ENCODE results near the gene SERPIND1. TPM values are rescaled to one million over a fixed set of nuclear protein-coding genes. Genes with fewer than 3 reads are reported as not detected.

The SERPIND1 gene
- total RNA-seq, 1 donor from 2014 or later = not detected

DNA sequence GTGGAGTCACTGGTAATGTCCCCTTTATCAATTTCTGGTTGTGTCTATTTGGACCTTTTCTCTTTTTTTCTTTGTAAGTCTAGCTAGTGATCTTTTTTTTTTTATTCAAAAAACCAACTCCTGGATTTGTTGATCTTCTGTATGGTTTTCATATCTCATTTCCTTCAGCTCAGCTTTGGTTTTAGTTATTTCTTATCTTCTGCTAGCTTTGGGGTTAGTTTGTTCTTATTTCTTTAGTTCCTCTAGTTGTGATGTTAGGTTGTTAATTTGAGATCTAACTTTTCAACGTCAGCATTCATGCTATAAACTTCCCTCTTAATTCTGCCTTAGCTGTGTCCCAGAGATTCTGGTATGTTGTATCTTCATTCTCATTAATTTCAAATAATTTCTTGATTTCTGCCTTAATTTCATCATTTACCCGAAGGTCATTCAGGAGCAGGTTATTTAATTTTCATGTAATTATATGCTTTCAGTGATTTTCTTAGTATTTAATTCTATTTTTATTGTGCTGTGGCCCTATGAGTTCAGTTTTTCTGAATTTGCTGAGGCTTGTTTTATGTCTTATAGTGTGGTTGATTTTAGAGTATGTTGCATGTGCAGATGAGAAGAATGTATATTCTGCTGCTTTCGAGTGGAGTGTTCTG lies 55.7 kb downstream of the SERPIND1 start:
- no peaks in the 10 kb centered on the region for H3K79me2 ChIP-seq (ENCODE audit: insufficient read depth, low read length)
- no peak overlapping the region for H2AFZ ChIP-seq (ENCODE audit: low read depth, low read length)
- no peaks in the 10 kb centered on the region for H3K4me1 Mint-ChIP-seq (ENCODE audit: low read depth, unreplicated experiment)
- H3K9me3 ChIP-seq (ENCODE audit: insufficient read depth, low read depth, low read length) = no peaks in the 10 kb centered on the region
- no peak overlapping the region for H3K27ac Mint-ChIP-seq (ENCODE audit: unreplicated experiment)
- H3K4me2 ChIP-seq (ENCODE audit: low read length) = no peak overlapping the region
- no peaks in the 10 kb centered on the region for H3K27me3 Mint-ChIP-seq (ENCODE audit: low read depth, unreplicated experiment)
- no peak for TF ChIP-seq EZH2 (IDR thresholded peaks at IDR 0.05; ENCODE audit: insufficient read depth, low read length)
- no peak for TF ChIP-seq CTCF (IDR thresholded peaks at IDR 0.05; ENCODE audit: insufficient read depth, low read depth, low read length)
- no peaks in the 10 kb centered on the region for H3K27me3 ChIP-seq (ENCODE audit: insufficient read depth, low read length)
- FAIRE-seq (no peak), DNase-seq (ENCODE audit: low read depth) (no peak)
- no peak overlapping the region for H3K4me3 Mint-ChIP-seq (ENCODE audit: unreplicated experiment)
- H3K4me3 ChIP-seq (ENCODE audit: insufficient read depth, low read depth, low read length) = no peak overlapping the region
- peaks cover 5% of the 10 kb centered on the region for H3K36me3 ChIP-seq (ENCODE audit: insufficient read depth, low read length)
- no peaks in the 10 kb centered on the region for H3K4me1 ChIP-seq (ENCODE audit: insufficient read depth, low read length)
- H4K20me1 ChIP-seq (ENCODE audit: insufficient read depth, low read length) = no peaks in the 10 kb centered on the region
- no peak overlapping the region for H3K27ac ChIP-seq (ENCODE audit: low read depth, low read length)
- H3K36me3 Mint-ChIP-seq (ENCODE audit: low read depth, unreplicated experiment) = peaks cover 30% of the 10 kb centered on the region
- H3K9ac ChIP-seq (ENCODE audit: low read length) = no peak overlapping the region
- H3K9me3 Mint-ChIP-seq (ENCODE audit: unreplicated experiment) = no peaks in the 10 kb centered on the region

DNA sequence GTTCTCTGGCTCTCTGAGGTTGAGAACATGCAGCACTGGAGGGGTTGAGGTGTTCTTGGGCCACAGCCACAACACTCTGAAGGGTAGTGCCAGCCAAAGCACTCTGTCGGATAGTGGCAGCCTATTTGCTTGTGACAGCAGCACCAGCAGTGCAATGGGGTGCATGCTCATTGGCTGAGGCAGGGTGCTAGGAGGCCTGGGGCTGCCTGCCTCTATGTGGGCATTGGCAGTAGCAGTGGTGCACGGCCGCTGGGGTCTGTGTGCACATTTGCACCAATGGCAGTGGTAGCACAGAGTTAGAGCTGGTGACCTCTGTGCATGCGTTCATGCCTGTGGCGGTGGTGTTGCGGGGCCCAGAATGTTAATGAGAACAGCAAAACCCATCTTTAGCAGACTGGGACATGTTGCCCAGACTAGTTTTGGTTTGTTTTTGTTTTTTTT lies 59.3 kb downstream of the SERPIND1 start:
- Histone ChIP-seq H2AFZ (ENCODE audit: low read depth, low read length) (no peak overlapping the region), H3K9ac (ENCODE audit: low read length) (no peak overlapping the region), H4K20me1 (ENCODE audit: insufficient read depth, low read length) (peaks cover 11% of the 10 kb centered on the region), H3K27me3 (ENCODE audit: insufficient read depth, low read length) (no peaks in the 10 kb centered on the region), H3K4me3 (ENCODE audit: insufficient read depth, low read depth, low read length) (no peak overlapping the region), H3K9me3 (ENCODE audit: insufficient read depth, low read depth, low read length) (no peaks in the 10 kb centered on the region), H3K36me3 (ENCODE audit: insufficient read depth, low read length) (peaks cover 5% of the 10 kb centered on the region), H3K79me2 (ENCODE audit: insufficient read depth, low read length) (peaks cover 11% of the 10 kb centered on the region), H3K4me1 (ENCODE audit: insufficient read depth, low read length) (no peaks in the 10 kb centered on the region), H3K27ac (ENCODE audit: low read depth, low read length) (no peak overlapping the region), H3K4me2 (ENCODE audit: low read length) (no peak overlapping the region)
- Mint-ChIP-seq H3K9me3 (ENCODE audit: unreplicated experiment) (no peaks in the 10 kb centered on the region), H3K27me3 (ENCODE audit: low read depth, unreplicated experiment) (no peaks in the 10 kb centered on the region), H3K36me3 (ENCODE audit: low read depth, unreplicated experiment) (peaks cover 29% of the 10 kb centered on the region), H3K27ac (ENCODE audit: unreplicated experiment) (no peak overlapping the region), H3K4me1 (ENCODE audit: low read depth, unreplicated experiment) (no peaks in the 10 kb centered on the region), H3K4me3 (ENCODE audit: unreplicated experiment) (no peak overlapping the region)
- FAIRE-seq (no peak), DNase-seq (ENCODE audit: low read depth) (no peak)
- no peak for TF ChIP-seq EZH2 (IDR thresholded peaks at IDR 0.05; ENCODE audit: insufficient read depth, low read length)
- no peak for TF ChIP-seq CTCF (IDR thresholded peaks at IDR 0.05; ENCODE audit: insufficient read depth, low read depth, low read length)

- TF ChIP-seq EZH2 (IDR thresholded peaks at IDR 0.05; ENCODE audit: insufficient read depth, low read length) (no peak), CTCF (IDR thresholded peaks at IDR 0.05; ENCODE audit: insufficient read depth, low read depth, low read length) (no peak)
- Mint-ChIP-seq H3K4me3 (ENCODE audit: unreplicated experiment) (no peak overlapping the region), H3K9me3 (ENCODE audit: unreplicated experiment) (no peaks in the 10 kb centered on the region), H3K4me1 (ENCODE audit: low read depth, unreplicated experiment) (no peaks in the 10 kb centered on the region), H3K27me3 (ENCODE audit: low read depth, unreplicated experiment) (no peaks in the 10 kb centered on the region), H3K27ac (ENCODE audit: unreplicated experiment) (no peak overlapping the region), H3K36me3 (ENCODE audit: low read depth, unreplicated experiment) (peaks cover 24% of the 10 kb centered on the region)
- Histone ChIP-seq H3K4me2 (ENCODE audit: low read length) (no peak overlapping the region), H3K27ac (ENCODE audit: low read depth, low read length) (no peak overlapping the region), H3K9ac (ENCODE audit: low read length) (no peak overlapping the region), H3K36me3 (ENCODE audit: insufficient read depth, low read length) (peaks cover 3% of the 10 kb centered on the region), H3K4me3 (ENCODE audit: insufficient read depth, low read depth, low read length) (no peak overlapping the region), H3K79me2 (ENCODE audit: insufficient read depth, low read length) (peaks cover 17% of the 10 kb centered on the region), H2AFZ (ENCODE audit: low read depth, low read length) (no peak overlapping the region), H4K20me1 (ENCODE audit: insufficient read depth, low read length) (peaks cover 19% of the 10 kb centered on the region), H3K4me1 (ENCODE audit: insufficient read depth, low read length) (no peaks in the 10 kb centered on the region), H3K9me3 (ENCODE audit: insufficient read depth, low read depth, low read length) (no peaks in the 10 kb centered on the region), H3K27me3 (ENCODE audit: insufficient read depth, low read length) (no peaks in the 10 kb centered on the region)
- no peak for DNase-seq (ENCODE audit: low read depth)
- FAIRE-seq = no peak
These were observed 60.3 kb downstream of the SERPIND1 start for GRCh38 chr22:20834206-20834605.
